Ovary (tissue), 9 donors: ENCODE results near the gene RRH. TPM values are rescaled to one million over a fixed set of nuclear protein-coding genes. Genes with fewer than 3 reads are reported as not detected.
"Not testable (repeated sequence)": the region's sequence is repeated elsewhere in the genome, so short reads cannot be mapped to it uniquely, and the experiment has no call there.

Source experiments
- DNase-seq, 5 donors: peaks; one replicate each; pipeline ENCODE4 v3.0.0-alpha.2; 2019 to 2020
- H3K27ac ChIP-seq, 2 donors: fragments of 200-600 bp; one replicate each; pipeline versions ENCODE4 v1.5.1 to v1.8.0; 2019 to 2022
- H3K27me3 ChIP-seq: fragments of 200-600 bp; one replicate; pipeline ENCODE4 v1.8.0; 2022
- H3K36me3 ChIP-seq: fragments of 200-600 bp; sonication (generic); one replicate; pipeline ENCODE4 v1.5.1; 2019
- H3K4me1 ChIP-seq: one replicate; pipeline ENCODE4 v1.8.1; 2013; ENCODE audit warnings: mild to moderate bottlenecking, moderate library complexity; ENCODE audit not compliant: insufficient read depth
- H3K4me3 ChIP-seq: fragments of 200-600 bp; sonication (generic); one replicate; pipeline ENCODE4 v1.5.1; 2017
- H3K9me3 ChIP-seq, 2 donors: fragments of 200-600 bp in 1 of 2; sonication (generic) in 1 of 2; one replicate each; pipeline versions ENCODE4 v1.5.1 to v1.8.1; 2013 to 2019; ENCODE audit warnings: mild to moderate bottlenecking in 1 of 2, moderate library complexity in 1 of 2
- EP300 ChIP-seq: sonication (generic); formaldehyde crosslinking; IDR thresholded peaks from one replicate; pipeline ENCODE4 v1.6.1; 2017; ENCODE audit warnings: antibody characterized with exemption
- POLR2A ChIP-seq: fragments of 450-650 bp; IDR thresholded peaks from one replicate; pipeline ENCODE4 v1.6.1; 2017; ENCODE audit warnings: antibody characterized with exemption, mild to moderate bottlenecking, moderate library complexity
- WGBS, 3 donors: extraction: QIAGEN DNeasy Blood & Tissue Kit in 1 of 3; methylation state at CpG; one replicate each; pipeline versions ENCODE4 v1.1.5 to v1.1.7; 2013 to 2017; 5-methylcytosine and 5-hydroxymethylcytosine counted together
- intact Hi-C, 4 donors: fragments of 100-400 bp; cut with DNase I; formaldehyde crosslinking; loops; one replicate each; pipeline versions ENCODE4 v1.11.0 to v1.15.1; 2022 to 2023
- polyA plus RNA-seq, 2 donors: library from polyadenylated mRNA; stranded (reverse); fragments of 200-250 nt in 1 of 2; fragments of 350-450 nt in 1 of 2; fragmentation: Illumina TruSeq in 1 of 2; extraction: RNeasy Lipid Tissue Mini Kit (QIAGEN cat#74804) in 1 of 2; gene quantifications; one replicate each; pipeline ENCODE4 v1.2.3, GENCODE V29; 2013 to 2014
- total RNA-seq, 7 donors: library from RNA; depleted of rRNA in 2 of 7; stranded (reverse); fragments of >200 nt in 2 of 7; fragmentation: NEBNext Ultra II Directional in 3 of 7; extraction: Animal tissue kit (Norgen Biotek cat#: 25700) in 3 of 7; gene quantifications; one replicate each; pipeline versions ENCODE4 v1.1.0 to v1.2.4, GENCODE V29; 2016 to 2023
- TF ChIP-seq, protein P1 (sequence below), 3 donors: fragments of 450-650 bp in 2 of 3; fragments of 200-600 bp in 1 of 3; IDR thresholded peaks; one replicate each; pipeline versions ENCODE4 v1.5.1 to v1.8.0; 2016 to 2022; ENCODE audit warnings: antibody characterized with exemption in 3 of 3, mild to moderate bottlenecking in 1 of 3
- donor health status: DM: no; HTN: no; CAD: no; lungs with moderate emphysema.
- donor health status: DM: no; HTN: no; CAD: no.
- donor health status: Bipolar disorder and iron deficiency.
- donor health status: DM: yes; HTN: yes; CAD: no.
- donor health status: DM: no; HTN: no; CAD: no.
- donor health status: DM: yes; HTN: yes; CAD: no.

RRH gene
- total and polyA plus RNA-seq, 9 donors: 0.06 to 0.57 (median 0.27) TPM; not detected in 3

GRCh38 chr4:109846395-109847098, 18.8 kb downstream of the RRH start:
- DNase-seq: no peak
- TF ChIP-seq, protein P1, sequence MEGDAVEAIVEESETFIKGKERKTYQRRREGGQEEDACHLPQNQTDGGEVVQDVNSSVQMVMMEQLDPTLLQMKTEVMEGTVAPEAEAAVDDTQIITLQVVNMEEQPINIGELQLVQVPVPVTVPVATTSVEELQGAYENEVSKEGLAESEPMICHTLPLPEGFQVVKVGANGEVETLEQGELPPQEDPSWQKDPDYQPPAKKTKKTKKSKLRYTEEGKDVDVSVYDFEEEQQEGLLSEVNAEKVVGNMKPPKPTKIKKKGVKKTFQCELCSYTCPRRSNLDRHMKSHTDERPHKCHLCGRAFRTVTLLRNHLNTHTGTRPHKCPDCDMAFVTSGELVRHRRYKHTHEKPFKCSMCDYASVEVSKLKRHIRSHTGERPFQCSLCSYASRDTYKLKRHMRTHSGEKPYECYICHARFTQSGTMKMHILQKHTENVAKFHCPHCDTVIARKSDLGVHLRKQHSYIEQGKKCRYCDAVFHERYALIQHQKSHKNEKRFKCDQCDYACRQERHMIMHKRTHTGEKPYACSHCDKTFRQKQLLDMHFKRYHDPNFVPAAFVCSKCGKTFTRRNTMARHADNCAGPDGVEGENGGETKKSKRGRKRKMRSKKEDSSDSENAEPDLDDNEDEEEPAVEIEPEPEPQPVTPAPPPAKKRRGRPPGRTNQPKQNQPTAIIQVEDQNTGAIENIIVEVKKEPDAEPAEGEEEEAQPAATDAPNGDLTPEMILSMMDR (IDR thresholded peaks at IDR 0.05): no peak
- TF ChIP-seq EP300 (no peak), POLR2A (no peak)
- H3K4me3 ChIP-seq: no peak overlapping the region
- no peaks in the 10 kb centered on the region for H3K4me1 ChIP-seq
- no peaks in the 10 kb centered on the region for H3K27me3 ChIP-seq
- H3K9me3 ChIP-seq: no peaks in the 10 kb centered on the region
- WGBS, 3 donors: 51 to 57% (median 51%) methylated on average over 6 of the region's 6 CpGs
- H3K36me3 ChIP-seq: no peaks in the 10 kb centered on the region
- intact Hi-C loops: no loop called here
- no peak overlapping the region for H3K27ac ChIP-seq

- Histone ChIP-seq H3K4me1 (no peaks in the 10 kb centered on the region), H3K4me3 (no peak within 1 kb of the TSS), H3K27me3 (no peaks in the 10 kb centered on the region), H3K27ac (no peak within 1 kb of the TSS), H3K9me3 (no peaks in the 10 kb centered on the region), H3K36me3 (no peaks in the 10 kb centered on the region)
- intact Hi-C loops: no loop called here
- no peak for DNase-seq
- WGBS, 3 donors: 62 to 74% (median 64%) methylated on average over 5 of the region's 5 CpGs
- TF ChIP-seq POLR2A: no peak
- TF ChIP-seq, protein P1 (IDR thresholded peaks at IDR 0.05): no peak
- no peak for TF ChIP-seq EP300
Measured at GRCh38 chr4:109847896-109848442, 20.2 kb downstream of the RRH start, which contains the start of gene LRIT3. TSS of gene LRIT3 (plus strand) at chr4:109848107. CDS start at chr4:109848202, 95 bp downstream.

- TF ChIP-seq, protein P1 (IDR thresholded peaks at IDR 0.05): no peak
- TF ChIP-seq EP300 (no peak), POLR2A (no peak)
- intact Hi-C loops: no loop called here
- no peaks in the 10 kb centered on the region for H3K36me3 ChIP-seq
- no peaks in the 10 kb centered on the region for H3K4me1 ChIP-seq
- 74 to 79% (median 74%) methylated on average over 2 of the region's 2 CpGs for WGBS, 3 donors
- H3K27ac ChIP-seq: no peak overlapping the region
- DNase-seq: no peak
- no peaks in the 10 kb centered on the region for H3K9me3 ChIP-seq
- no peak overlapping the region for H3K4me3 ChIP-seq
- no peaks in the 10 kb centered on the region for H3K27me3 ChIP-seq
Measured at GRCh38 chr4:109848501-109848900, 20.7 kb downstream of the RRH start.

GRCh38 chr4:109850601-109851000, 22.8 kb downstream of the RRH start:
- Histone ChIP-seq H3K4me3 (no peak overlapping the region), H3K9me3 (no peaks in the 10 kb centered on the region), H3K27ac (no peak overlapping the region), H3K27me3 (no peaks in the 10 kb centered on the region), H3K4me1 (no peaks in the 10 kb centered on the region), H3K36me3 (no peaks in the 10 kb centered on the region)
- 59 to 64% (median 63%) methylated on average over 5 of the region's 5 CpGs for WGBS, 3 donors
- no peak for DNase-seq
- TF ChIP-seq EP300 (no peak), POLR2A (no peak)
- TF ChIP-seq, protein P1 (IDR thresholded peaks at IDR 0.05): no peak
- intact Hi-C loops: no loop called here

DNA sequence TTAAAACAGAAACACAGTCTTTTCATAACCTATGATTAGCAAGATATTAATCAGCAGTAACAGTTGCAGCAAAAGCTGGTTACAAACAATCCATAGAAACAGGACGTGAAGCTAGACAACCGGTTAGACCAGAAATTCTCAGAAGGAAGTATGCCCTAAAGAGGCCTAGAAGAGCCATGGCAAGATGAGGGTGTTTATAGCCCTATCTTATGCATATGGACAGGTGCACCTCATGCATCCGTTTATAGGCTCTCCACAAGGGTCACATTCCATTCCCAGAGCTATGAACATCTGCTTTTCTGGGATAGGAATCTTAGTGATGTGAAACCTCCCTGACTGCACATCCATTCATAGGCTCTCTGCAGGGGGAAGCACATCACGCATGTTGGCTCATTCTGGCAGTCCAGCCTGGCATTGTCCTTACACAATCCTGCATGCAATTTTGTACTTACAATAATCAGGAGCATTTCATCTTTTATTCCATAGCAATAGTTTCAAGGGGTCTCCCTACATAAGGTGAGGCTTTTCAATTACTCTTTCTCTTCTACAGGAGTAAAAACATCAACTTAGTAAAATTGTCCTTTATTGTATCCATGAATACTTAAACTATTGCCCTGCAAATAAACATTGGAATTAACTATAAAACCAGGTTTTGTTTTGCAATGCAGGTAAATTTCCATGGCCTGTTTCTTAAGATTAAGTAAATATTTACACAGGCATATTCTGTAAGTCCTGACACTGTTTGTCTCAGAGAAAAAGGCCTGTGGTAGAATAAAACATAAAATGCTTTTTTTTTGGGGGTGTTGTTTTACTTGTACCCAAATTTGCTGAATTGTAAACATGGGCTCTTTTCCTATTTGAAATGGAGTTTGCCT, 31.9 kb downstream of the RRH start:
- 90 to 92% (median 92%) methylated on average over 4 of the region's 4 CpGs for WGBS, 3 donors
- H3K4me1 ChIP-seq, H3K27ac ChIP-seq, H3K36me3 ChIP-seq, H3K4me3 ChIP-seq, H3K9me3 ChIP-seq, intact Hi-C loops, DNase-seq, H3K27me3 ChIP-seq: not testable (repeated sequence)
